HG02610 (cell line): Measurements from ENCODE around the gene ICAM3.
A peak's percentile ranks its signal among the peaks of the same experiment; 100 is the strongest.
"Not testable (repeated sequence)": the region's sequence is repeated elsewhere in the genome, so short reads cannot be mapped to it uniquely, and the experiment has no call there.

ENCODE experiments used
- ATAC-seq: cut with Tn5 transposase; IDR thresholded peaks from one replicate; pipeline ENCODE4 v1.9.1; 2021; ENCODE audit warnings: mild to moderate bottlenecking, moderate library complexity; ENCODE audit not compliant: unreplicated experiment

The ICAM3 gene, protein sequence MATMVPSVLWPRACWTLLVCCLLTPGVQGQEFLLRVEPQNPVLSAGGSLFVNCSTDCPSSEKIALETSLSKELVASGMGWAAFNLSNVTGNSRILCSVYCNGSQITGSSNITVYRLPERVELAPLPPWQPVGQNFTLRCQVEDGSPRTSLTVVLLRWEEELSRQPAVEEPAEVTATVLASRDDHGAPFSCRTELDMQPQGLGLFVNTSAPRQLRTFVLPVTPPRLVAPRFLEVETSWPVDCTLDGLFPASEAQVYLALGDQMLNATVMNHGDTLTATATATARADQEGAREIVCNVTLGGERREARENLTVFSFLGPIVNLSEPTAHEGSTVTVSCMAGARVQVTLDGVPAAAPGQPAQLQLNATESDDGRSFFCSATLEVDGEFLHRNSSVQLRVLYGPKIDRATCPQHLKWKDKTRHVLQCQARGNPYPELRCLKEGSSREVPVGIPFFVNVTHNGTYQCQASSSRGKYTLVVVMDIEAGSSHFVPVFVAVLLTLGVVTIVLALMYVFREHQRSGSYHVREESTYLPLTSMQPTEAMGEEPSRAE

DNA sequence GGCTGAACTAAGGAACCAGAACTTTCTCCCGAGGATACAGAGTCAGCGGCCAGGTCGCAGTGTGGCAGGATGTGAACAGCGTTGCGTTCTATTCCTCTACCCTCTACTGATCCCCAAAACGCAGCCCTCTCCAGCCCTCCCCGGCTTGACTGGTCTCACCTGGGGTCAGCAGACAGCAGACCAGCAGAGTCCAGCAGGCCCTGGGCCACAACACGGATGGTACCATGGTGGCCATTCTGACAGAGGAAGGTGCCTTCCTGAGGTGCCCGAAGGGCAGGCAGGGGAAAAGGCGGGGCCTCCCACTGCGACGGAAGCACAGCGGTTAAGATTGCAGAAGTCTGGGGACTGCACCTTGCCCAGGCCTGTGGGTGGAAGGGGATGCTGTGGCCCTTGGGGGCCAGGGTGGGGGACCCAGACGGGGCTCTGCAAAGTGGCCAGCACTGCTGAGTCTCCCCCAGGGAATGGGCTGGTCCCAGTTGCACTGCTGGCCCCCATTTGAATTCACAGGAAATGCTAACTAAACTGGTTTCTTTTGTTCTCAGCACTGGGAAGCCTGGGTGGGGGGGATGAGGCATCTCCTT is at the start of gene ICAM3:
Gene ICAM3, minus strand, starts transcription at position 245 of the 581 bp plus-strand sequence. Its CDS starts 10 bp downstream, at position 235.
- peak; percentile 76 for ATAC-seq

DNA sequence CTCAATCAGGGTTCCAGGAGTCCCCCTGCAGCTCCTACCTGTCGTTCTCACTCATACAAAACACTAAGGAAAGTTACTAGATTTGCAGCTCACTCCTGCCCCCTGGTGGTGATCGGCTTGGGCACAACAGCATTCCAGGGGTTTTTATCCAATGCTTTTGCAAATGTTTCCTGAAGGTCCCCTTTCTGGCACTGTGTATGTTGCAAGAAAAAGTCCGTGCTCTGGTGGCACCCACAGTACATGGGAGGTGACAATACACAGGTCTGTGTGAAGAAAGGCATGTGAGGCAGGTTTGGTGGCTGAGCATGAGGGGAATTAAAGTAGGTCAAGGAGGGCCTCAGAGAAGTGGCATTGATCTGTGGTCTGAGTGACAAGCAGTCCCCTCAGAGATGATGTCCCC is 49.5 kb upstream of the ICAM3 start:
- no peak for ATAC-seq

DNA sequence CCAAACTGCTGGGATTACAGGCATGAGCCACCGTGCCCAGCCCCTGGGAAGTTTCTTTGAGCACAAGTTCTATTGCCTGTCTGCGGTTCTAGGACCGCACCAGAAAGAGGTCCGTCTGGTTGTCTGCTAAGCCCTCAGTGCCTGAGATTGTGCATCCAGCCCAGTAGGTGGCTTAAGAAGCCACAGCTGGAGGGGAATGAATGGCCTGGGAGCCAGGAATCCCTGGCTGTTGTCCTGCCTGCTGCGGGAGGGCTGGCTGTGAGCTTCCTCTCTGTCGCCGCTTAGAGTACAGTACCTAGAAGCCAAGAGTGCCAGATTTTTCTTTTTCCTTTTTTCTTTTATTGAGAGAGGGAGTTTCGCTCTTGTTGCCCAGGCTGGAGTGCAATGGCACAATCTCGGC is 45.2 kb upstream of the ICAM3 start:
- no peak for ATAC-seq

DNA sequence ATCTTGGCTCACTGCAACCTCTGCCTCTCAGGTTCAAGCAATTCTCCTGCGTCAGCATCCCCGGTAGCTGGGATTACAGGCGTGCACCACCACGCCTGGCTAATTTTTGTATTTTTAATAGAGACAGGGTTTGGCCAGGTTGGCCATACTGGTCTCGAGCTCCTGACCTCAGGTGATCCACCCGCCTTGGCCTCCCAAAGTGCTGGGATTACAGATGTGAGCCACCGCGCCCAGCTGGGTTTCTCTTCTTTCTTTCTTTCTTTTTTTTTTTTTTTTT is 43.7 kb upstream of the ICAM3 start:
- not testable (repeated sequence) for ATAC-seq

DNA sequence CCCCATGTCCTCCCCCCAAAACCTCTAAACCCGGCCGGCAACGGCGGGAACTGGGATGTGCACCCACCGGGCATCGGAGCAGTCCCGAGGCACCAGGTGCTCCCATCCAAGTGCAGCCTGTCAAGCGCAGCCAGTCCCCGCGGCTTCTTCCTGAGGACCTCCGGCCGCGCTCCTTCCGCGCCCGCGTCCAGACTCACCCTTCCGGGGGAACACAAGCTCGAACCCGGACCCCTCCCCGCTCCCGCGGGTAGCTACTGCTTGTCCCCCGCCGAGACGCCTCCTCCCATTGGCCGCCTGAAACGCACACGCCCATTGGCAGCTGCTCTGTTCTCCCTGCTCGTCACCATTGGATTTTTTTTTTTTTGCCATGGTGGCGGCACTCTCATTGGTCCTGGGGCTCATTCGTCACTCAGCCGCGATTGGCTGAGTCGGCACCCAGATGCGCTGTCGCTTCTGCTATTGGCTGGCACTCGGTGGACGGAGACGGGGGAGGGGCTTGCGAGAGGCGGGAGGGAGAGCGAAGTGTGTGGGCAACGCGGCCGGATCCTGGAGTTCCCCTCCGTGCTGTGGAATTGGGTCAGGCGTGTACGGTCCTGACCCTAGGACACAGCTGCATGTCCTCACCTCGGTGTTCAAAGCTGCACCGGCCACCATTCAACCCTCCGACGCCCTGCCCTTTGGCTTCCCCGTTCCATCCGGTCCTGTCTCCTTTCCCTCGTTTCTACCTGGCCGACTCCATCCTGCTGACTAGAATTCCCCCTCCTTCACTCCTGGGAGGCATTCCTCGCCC is 41.1 kb upstream of the ICAM3 start, which contains the start of gene TYK2:
Gene TYK2, minus strand, starts transcription at position 260 of the 790 bp plus-strand sequence. CDS start 2,166 bp downstream, outside the sequence.
- ATAC-seq, result peak; percentile 90

DNA sequence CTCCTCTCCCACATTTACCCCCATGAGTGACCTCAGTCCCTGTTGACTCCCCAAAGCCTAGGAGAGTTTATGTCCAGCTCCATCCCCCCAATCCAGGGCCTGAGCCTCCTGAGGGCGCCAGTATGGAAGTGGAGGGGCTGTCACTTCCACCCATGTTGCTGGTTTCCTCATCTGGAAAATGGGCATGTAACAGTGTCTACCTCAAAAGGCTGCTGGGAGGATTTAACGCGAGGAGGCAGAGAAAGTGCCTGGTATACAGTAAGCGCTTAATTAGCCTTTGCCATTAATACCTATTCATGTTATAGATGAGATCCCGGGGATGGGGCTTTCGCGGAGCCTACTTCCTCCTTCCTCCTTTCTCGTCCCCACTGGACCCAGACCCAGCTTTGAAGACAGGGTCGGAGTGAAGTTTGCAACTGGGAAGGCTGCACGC is 40.5 kb upstream of the ICAM3 start:
- no peak for ATAC-seq

DNA sequence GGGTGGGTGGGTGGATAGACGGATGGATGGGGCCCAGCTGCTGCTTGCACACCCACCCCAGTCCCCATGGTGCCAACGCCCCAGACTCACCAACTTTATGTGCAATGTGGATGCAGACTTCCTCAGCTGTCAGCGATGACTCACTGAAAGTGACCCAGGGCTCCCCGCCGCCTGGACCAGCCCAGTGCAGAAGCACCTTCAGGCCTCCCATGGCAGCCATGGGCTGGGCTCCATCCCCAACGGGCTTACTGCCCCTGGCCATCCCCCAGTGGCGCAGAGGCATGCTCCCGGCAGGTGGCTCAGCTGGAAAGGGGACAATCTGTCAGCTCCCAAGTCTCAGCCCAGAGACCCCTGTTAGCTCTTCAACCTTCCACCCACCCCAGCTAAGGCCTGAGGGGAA is 38.7 kb upstream of the ICAM3 start:
- no peak for ATAC-seq

DNA sequence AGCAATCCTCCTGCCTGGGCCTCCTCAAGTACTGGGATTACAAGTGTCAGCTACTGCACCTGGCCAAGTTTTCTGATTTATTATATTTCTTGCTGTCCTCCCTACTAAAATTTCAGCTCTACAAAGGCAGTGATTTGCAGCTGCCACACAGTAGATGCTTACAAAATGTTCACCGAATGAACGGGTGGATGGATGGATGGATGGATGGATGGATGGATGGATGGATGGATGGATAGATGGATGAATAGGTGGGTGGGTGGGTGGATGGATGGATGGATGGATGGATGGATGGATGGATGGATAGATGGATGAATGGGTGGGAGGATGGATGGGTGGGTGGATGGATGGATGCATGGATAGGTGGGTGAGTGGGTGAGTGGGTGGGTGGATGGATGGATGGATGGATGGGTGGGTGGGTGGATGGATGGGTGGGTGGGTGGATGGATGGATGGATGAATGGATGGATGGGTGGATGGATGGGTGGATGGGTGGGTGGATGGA is 37.8 kb upstream of the ICAM3 start:
- not testable (repeated sequence) for ATAC-seq

DNA sequence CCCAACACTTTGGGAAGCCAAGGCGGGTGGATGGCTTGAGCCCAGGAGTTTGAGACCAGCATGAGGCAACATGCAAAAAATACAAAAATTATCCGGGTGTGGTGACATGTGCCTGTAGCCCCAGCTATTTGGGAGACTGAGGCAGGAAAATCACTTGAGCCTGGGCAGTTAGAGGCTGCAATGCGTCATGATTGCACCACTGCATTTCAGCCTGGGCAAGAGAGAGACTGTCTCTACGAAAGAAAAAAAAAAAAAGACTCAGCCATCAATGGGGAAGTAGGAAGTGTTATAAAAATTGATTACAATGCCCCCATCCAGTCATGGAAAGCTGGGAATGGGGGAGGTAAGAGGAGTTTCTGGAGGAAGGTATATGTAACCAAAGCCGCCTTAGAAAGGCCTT is 35.5 kb upstream of the ICAM3 start:
- no peak for ATAC-seq

DNA sequence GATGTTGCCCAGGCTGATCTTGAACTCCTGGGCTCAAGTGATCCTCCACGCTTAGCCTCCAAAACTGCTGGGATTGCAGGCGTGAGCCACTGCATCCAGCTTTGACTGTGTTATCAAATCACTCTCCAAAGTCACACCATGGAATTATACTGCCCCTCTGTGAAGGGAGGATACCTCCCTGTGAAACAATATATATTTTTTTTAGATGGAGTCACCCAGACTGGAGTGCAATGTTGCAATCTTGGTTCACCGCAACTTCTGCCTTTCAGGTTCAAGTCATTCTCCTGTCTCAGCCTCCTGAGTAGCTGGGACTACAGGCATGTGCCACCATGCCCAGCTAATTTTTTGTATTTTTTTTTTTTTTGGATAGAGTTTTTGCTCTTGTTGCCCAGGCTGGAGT is 33.3 kb upstream of the ICAM3 start:
- no peak for ATAC-seq

DNA sequence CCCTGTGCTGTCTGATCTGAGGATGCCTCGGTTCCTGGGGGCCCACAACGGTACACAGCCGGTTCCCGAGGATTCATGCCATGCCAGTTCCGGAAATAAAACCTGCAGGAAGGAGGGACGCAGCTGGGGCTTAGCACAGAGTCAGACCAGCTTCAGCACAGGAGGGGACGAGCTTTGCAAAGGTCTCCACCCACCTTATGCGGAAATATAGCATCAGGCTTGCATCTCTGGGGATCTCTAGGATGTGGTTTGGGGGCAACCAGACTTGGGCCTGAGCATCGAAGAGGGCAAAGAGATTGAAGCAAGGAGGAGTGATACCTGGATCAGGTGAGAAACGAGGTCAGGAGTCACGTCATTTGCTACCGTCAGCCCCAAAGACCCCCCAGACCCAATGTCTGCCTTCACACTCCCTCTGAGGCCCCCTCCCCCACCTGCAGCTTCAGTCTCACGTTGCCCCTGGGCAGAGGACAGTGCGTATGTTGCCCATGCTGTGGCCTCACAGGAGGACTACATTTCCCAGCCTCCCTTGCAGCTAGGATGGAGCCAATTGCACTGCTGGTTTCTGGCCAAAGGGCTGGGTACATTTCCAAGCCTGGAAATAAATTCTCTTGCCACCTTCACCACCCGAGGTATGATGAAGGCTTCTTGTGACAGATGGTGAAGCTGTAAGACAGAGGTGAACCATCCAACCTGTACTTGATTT is 28.8 kb upstream of the ICAM3 start:
- ATAC-seq, result no peak

DNA sequence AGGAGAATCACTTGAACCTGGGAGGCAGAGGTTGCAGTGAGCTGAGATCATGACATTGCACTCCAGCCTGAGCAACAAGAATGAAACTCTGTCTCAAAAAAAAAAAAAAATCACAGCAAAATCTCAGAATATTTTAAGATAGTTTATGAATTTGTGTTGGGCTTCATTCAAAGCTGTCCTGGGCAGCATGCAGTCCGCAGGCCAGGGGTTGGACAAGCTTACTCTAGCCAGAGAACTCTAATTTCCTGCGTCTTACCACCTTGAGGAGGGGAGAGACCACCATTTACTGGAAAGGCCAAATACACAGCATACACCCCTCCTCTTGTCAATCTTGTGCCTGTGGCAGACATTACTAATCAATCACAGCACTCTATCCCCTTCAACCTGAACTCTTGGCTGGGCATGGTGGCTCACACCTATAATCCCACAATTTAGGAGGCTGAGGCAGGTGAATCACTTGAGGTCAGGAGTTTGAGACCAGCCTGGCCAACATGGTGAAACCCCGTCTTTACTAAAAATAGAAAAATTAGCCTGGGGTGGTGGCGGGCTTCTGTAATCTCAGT is 27.6 kb upstream of the ICAM3 start:
- not testable (repeated sequence) for ATAC-seq

DNA sequence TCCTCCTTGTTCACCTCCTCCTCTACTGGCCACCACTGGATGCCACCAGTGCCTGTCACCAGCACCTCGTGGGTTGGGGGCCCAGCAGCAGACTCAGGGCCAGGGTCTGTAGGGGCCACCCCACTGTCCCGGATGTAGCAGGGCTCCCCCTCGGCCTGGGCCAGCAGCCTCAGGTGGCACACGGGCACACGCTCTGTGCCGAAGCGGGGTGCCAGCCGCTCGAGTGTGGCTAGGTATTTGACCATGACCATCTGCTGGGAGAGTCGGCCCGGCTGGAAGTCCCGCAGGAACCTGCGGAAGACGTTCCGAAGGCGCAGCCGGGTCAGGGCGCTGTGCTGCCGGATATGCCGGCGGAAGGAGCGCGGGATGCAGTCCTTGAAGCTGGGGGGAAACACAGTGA is 26.1 kb upstream of the ICAM3 start:
- ATAC-seq, result no peak

DNA sequence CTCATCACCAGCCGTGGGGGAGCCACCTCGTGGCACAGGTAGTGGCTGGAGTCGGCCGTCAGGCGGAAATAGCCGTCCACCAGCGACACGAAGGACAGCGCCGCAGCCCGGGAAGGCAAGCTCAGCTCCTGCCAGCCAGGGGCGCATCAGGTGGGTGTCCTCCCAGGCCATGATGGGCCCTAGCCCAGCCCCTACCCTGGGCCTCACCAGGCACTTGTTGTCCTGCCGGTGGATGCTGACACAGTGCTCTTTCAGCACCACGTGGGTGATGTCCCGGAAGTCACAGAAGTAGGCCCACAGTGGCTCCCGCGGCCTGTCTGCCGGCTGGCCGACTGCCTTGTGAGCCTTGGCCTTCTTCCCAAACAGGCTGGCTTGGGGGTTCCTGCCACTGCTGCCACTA is 25.2 kb upstream of the ICAM3 start:
- ATAC-seq, result no peak

DNA sequence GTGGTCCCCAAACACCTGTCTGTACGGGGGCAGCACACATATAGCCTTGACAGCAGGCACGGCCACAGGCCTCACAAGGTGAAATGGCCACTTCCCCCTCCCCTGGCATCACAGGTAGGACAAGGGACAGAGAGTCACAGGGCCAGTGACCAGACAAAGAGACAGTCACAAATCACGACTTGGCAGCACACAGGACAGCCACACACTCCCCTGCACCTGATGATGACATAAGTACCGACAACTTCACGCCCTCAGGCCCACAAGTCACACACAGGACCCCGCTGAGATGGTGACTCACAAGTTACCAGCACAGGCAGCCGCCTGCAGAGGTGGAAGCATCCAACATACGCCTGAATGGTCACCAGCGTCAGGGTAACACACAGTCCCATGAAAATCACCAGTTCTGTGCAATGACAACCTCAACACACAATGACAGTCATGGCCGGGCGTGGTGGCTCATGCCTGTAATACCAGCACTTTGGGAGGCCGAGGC is 24.4 kb upstream of the ICAM3 start:
- ATAC-seq, result no peak

DNA sequence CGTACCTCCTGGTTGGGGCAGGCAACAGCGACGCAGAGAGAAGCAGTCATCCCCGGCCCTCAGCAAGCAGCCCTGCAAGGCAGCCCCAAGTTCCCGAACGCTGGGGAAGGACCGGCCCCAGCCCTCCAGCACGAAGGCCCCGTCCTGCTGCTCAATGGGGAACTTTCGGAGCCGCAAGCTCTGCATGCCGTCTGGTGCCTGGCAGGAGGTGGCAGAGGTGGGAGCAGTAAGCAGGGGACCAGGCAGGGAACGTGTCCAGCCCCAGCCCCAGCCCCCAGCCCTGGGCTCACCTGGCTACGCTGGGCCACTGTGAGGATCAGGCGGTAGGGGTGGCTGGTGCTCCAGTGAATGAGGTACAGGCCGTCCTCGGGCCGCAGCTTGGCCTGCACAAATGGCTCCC is 22.8 kb upstream of the ICAM3 start:
- ATAC-seq, result no peak

DNA sequence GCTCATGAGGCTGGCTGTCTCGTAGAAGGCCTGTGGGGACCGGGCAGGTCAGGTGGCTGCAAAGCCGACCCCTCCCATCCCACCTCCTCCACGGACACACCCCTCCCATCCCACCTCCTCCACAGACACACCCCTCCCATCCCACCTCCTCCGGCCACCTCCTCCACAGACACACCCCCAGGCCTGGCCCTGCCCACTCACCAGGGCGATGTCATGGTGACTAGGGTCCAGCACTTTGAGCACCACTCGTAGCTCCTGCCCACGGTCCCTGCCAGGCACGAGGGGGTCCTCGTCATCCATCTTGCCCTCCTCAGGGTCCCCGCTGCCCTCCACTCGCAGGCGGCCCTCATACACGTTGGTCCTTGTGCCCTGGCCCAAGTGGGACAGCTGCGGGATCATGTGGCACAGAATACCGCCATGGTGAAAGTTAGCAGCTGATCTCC is 22.2 kb upstream of the ICAM3 start:
- ATAC-seq, result no peak

DNA sequence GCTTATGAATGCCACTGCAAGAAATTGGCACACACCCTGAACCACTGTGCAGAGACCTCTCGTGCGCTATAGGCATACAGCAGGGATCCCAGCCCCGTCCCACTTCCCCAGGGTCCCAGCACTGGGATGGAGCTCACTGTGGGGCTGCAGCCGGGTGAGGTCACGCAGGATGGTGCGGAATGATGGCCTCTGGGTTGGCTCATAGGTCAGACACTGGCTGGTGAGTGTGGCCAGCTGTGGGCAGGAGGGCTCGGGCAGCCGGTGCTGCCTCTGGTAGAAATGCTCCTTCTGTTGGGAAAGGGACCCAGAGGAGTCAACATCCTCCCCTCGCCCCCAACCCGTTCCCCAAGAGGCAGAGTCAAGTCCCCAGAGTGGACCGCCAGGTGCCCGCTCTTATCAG is 17.0 kb upstream of the ICAM3 start:
- ATAC-seq, result no peak

DNA sequence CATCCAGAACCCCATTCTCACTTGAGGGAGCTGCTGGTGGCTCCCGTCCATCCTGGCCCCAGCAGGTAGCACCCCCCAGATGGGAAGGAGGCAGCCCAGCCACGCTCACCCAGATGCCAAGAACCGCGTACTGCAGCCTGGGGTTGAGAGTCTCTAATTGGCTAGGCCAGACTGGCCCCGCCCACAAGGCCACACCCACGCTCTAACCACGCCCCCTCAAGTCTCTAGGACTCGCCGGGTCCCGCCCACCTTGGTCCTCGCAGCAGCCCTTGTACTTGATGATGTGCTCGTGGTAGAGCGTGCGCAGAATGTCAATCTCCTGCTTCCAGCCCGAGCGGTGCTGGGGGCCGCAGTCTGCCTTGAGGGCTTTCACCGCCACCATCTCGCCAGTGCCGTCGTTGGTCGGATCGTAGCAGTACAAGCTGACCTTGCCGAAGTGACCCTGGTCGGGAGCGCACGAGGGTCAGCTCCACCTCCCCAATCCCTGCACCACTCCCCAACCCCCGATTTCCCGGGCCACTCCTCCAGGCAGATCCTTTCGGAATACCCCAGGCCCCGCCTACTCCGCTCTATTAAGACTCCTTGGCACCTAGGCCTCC is 14.5 kb upstream of the ICAM3 start:
- no peak for ATAC-seq
